ENCODE results near the gene ORC5.

- TF ChIP-seq, protein P1, sequence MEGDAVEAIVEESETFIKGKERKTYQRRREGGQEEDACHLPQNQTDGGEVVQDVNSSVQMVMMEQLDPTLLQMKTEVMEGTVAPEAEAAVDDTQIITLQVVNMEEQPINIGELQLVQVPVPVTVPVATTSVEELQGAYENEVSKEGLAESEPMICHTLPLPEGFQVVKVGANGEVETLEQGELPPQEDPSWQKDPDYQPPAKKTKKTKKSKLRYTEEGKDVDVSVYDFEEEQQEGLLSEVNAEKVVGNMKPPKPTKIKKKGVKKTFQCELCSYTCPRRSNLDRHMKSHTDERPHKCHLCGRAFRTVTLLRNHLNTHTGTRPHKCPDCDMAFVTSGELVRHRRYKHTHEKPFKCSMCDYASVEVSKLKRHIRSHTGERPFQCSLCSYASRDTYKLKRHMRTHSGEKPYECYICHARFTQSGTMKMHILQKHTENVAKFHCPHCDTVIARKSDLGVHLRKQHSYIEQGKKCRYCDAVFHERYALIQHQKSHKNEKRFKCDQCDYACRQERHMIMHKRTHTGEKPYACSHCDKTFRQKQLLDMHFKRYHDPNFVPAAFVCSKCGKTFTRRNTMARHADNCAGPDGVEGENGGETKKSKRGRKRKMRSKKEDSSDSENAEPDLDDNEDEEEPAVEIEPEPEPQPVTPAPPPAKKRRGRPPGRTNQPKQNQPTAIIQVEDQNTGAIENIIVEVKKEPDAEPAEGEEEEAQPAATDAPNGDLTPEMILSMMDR (IDR thresholded peaks at IDR 0.05; ENCODE audit: insufficient read depth, low read length, poor library complexity, severe bottlenecking): no peak
- TF ChIP-seq EZH2phosphoT487 (conservative IDR thresholded peaks at IDR 0.05; ENCODE audit: low read length): no peak
Measured at GRCh38 chr7:104185346-104185745, 22.5 kb downstream of the ORC5 start.

Data from SU-DHL-6 (cell line).